HG03439 (cell line): ENCODE data around the gene ASIC1.
A peak's percentile ranks its signal among the peaks of the same experiment; 100 is the strongest.
"Not testable (repeated sequence)": the region's sequence is repeated elsewhere in the genome, so short reads cannot be mapped to it uniquely, and the experiment has no call there.

Experiments used
- ATAC-seq: cut with Tn5 transposase; IDR thresholded peaks from one replicate; pipeline ENCODE4 v1.9.1; 2021; ENCODE audit warnings: mild to moderate bottlenecking, moderate library complexity; ENCODE audit not compliant: unreplicated experiment

ASIC1 gene

GRCh38 chr12:50082644-50083043, 25.2 kb downstream of the ASIC1 start:
- ATAC-seq, result no peak

- no peak for ATAC-seq
Observed at GRCh38 chr12:50083301-50083700, 25.9 kb downstream of the ASIC1 start.

GRCh38 chr12:50084409-50084774, 27.0 kb downstream of the ASIC1 start:
- not testable (repeated sequence) for ATAC-seq

GRCh38 chr12:50084775-50085614, 27.6 kb downstream of the ASIC1 start, which contains the start of gene SMARCD1:
SMARCD1 (plus strand) TSS chr12:50085342; CDS start chr12:50085370, 28 bp downstream.
- peak; percentile 82 for ATAC-seq

- no peak for ATAC-seq
Observed at GRCh38 chr12:50085615-50086072, 28.2 kb downstream of the ASIC1 start.

GRCh38 chr12:50086148-50086547, 28.8 kb downstream of the ASIC1 start:
- ATAC-seq, result no peak

GRCh38 chr12:50087151-50087550, 29.8 kb downstream of the ASIC1 start:
- ATAC-seq, result no peak

GRCh38 chr12:50087995-50088394, 30.6 kb downstream of the ASIC1 start:
- ATAC-seq, result no peak

- no peak for ATAC-seq
Observed at GRCh38 chr12:50088577-50089335, 31.4 kb downstream of the ASIC1 start.

- no peak for ATAC-seq
Observed at GRCh38 chr12:50089730-50090129, 32.3 kb downstream of the ASIC1 start.

- ATAC-seq, result no peak
Observed at GRCh38 chr12:50090391-50090790, 33.0 kb downstream of the ASIC1 start.

GRCh38 chr12:50097952-50098351, 40.6 kb downstream of the ASIC1 start:
- no peak for ATAC-seq

- ATAC-seq, result no peak
Observed at GRCh38 chr12:50099302-50100008, 42.1 kb downstream of the ASIC1 start.

- ATAC-seq, result no peak
Observed at GRCh38 chr12:50100561-50100960, 43.2 kb downstream of the ASIC1 start.

GRCh38 chr12:50101663-50102062, 44.3 kb downstream of the ASIC1 start:
- ATAC-seq, result no peak

GRCh38 chr12:50102131-50102531, 44.7 kb downstream of the ASIC1 start:
- no peak for ATAC-seq

- no peak for ATAC-seq
Observed at GRCh38 chr12:50102646-50103309, 45.4 kb downstream of the ASIC1 start.

GRCh38 chr12:50103351-50103750, 46.0 kb downstream of the ASIC1 start:
- ATAC-seq, result no peak

GRCh38 chr12:50103767-50104321, 46.4 kb downstream of the ASIC1 start, which contains the start of gene GPD1:
GPD1 (plus strand) TSS chr12:50104008; CDS start chr12:50104051, 43 bp downstream.
- no peak for ATAC-seq
